ENCODE results near the gene ADAMTS10. TPM values are rescaled to one million over a fixed set of nuclear protein-coding genes. Genes with fewer than 3 reads are reported as not detected.

ADAMTS10 gene
- total RNA-seq, 1 experiment from 2014 or later = not detected

DNA sequence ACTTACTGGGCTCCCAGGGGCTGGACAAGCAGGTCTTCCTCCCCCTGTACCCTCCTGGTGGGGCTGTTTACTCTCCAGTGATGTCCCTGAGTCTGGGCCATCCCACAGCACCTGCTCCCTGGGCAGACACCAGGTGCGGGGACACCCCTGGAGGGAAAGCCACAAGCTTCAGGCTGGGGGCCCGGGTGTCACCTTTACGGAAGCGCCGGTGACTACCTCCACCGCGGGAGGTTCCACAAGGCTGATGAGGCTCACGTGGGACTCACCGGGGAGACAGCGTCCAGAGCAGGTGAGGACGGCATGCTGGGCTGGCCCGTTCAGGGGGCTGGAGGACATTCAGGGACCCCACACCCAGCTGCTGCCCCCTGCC lies 44.8 kb upstream of the ADAMTS10 start:
- DNase-seq = no peak
- Histone ChIP-seq H3K9me3 (ENCODE audit: low read length) (no peaks in the 10 kb centered on the region), H3K79me2 (ENCODE audit: low read length) (no peaks in the 10 kb centered on the region), H3K27me3 (ENCODE audit: low read length) (peaks cover 56% of the 10 kb centered on the region), H4K20me1 (ENCODE audit: low read length) (no peaks in the 10 kb centered on the region), H3K9ac (ENCODE audit: low read length) (no peak overlapping the region), H3K36me3 (ENCODE audit: low read depth, low read length) (no peaks in the 10 kb centered on the region), H3K9me2 (replicated peaks; ENCODE audit: low read length) (no peaks in the 10 kb centered on the region), H3K27ac (ENCODE audit: low read length) (no peak overlapping the region), H3K4me1 (ENCODE audit: insufficient read depth, low read length) (no peaks in the 10 kb centered on the region), H3K4me3 (ENCODE audit: low read length) (no peak overlapping the region), H2AFZ (ENCODE audit: low read length) (no peak overlapping the region), H3K4me2 (ENCODE audit: low read length) (no peak overlapping the region), H3F3A (ENCODE audit: low read length, unreplicated experiment) (no peaks in the 10 kb centered on the region)
- ChIA-PET POLR2A (ENCODE audit: unreplicated experiment) (no interaction called here), CTCF (interaction anchor here (0.5 to 0.6 kb wide), 2 partner anchors 40 to 577 kb away, joined by 8 to 12 read pairs; no protein-coding TSS in a partner anchor)
- intact Hi-C loops (cut with micrococcal nuclease) = loop anchor here (2.0 kb wide), 1 partner anchor 39 kb away; no protein-coding TSS in a partner anchor
- BruUV-seq (replicated peaks) = no TSS peak
- TF ChIP-seq, protein P1, sequence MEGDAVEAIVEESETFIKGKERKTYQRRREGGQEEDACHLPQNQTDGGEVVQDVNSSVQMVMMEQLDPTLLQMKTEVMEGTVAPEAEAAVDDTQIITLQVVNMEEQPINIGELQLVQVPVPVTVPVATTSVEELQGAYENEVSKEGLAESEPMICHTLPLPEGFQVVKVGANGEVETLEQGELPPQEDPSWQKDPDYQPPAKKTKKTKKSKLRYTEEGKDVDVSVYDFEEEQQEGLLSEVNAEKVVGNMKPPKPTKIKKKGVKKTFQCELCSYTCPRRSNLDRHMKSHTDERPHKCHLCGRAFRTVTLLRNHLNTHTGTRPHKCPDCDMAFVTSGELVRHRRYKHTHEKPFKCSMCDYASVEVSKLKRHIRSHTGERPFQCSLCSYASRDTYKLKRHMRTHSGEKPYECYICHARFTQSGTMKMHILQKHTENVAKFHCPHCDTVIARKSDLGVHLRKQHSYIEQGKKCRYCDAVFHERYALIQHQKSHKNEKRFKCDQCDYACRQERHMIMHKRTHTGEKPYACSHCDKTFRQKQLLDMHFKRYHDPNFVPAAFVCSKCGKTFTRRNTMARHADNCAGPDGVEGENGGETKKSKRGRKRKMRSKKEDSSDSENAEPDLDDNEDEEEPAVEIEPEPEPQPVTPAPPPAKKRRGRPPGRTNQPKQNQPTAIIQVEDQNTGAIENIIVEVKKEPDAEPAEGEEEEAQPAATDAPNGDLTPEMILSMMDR (conservative IDR thresholded peaks at IDR 0.05; ENCODE audit: low read depth, low read length) = no peak
- TF ChIP-seq EZH2 (IDR thresholded peaks at IDR 0.05; ENCODE audit: low read length, unreplicated experiment) (no peak), EZH2phosphoT487 (IDR thresholded peaks at IDR 0.05; ENCODE audit: borderline replicate concordance, low read length) (no peak)
- ATAC-seq = no peak; the same call in 1 of the 2 replicates

DNA sequence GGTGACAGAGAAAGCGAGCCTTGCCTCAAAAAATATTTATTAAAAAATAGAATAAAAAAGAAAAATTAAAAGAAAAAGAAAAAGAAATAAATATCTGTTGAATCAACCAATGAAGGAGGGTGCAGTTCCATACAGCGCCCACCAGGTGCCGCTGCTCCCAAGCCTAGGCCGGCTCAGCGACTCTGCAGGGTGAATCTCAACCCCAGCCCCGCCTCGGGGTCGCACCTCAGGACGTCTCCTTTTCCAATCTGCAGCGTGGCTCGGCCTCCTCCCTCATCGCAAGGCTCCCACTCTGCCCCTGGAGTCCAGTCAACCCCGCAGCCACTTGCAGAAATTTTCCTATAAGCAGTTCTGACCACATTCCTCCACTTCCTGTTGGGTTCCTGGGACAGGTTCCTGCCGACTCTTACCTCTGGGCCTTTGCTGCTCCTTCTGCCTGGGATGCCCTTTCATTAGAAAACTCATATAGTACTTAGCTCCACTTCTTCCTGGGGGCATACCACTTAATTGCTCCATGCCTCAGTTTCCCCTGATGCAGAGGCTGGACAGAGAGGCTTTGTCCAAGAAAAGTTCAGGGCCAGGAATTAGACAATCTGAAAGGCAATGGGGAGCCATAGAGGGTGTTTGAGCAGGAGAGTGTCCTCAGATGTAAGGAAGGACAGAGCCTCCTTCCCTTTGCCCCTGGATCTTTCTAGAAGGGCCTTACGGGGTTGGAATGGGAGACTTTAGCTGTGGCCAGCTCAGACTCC lies 44.2 kb upstream of the ADAMTS10 start:
- Histone ChIP-seq H3F3A (ENCODE audit: low read length, unreplicated experiment) (no peaks in the 10 kb centered on the region), H2AFZ (ENCODE audit: low read length) (peak overlapping the region; percentile 76), H4K20me1 (ENCODE audit: low read length) (no peaks in the 10 kb centered on the region), H3K36me3 (ENCODE audit: low read depth, low read length) (no peaks in the 10 kb centered on the region), H3K9me2 (replicated peaks; ENCODE audit: low read length) (no peaks in the 10 kb centered on the region), H3K9ac (ENCODE audit: low read length) (no peak overlapping the region), H3K4me3 (ENCODE audit: low read length) (peak overlapping the region; percentile 37; the same call in 1 of the 2 replicates), H3K4me1 (ENCODE audit: insufficient read depth, low read length) (no peaks in the 10 kb centered on the region), H3K4me2 (ENCODE audit: low read length) (peak overlapping the region; percentile 72), H3K9me3 (ENCODE audit: low read length) (no peaks in the 10 kb centered on the region), H3K27me3 (ENCODE audit: low read length) (peaks cover 56% of the 10 kb centered on the region), H3K27ac (ENCODE audit: low read length) (no peak overlapping the region), H3K79me2 (ENCODE audit: low read length) (no peaks in the 10 kb centered on the region)
- no TSS peak for BruUV-seq (replicated peaks)
- DNase-seq (peak; percentile 65), ATAC-seq (peak; percentile 73)
- intact Hi-C loops (cut with micrococcal nuclease) = loop anchor here (1.0 to 2.0 kb wide), 2 partner anchors 40 to 426 kb away; no protein-coding TSS in a partner anchor
- ChIA-PET CTCF (interaction anchor here (0.6 kb wide), 2 partner anchors 13 to 578 kb away, joined by 4 to 8 read pairs; no protein-coding TSS in a partner anchor), POLR2A (ENCODE audit: unreplicated experiment) (no interaction called here)
- TF ChIP-seq EZH2 (IDR thresholded peaks at IDR 0.05; ENCODE audit: low read length, unreplicated experiment) (no peak), EZH2phosphoT487 (IDR thresholded peaks at IDR 0.05; ENCODE audit: borderline replicate concordance, low read length) (no peak)
- TF ChIP-seq, protein P1 (conservative IDR thresholded peaks at IDR 0.05; ENCODE audit: low read depth, low read length) = peak; percentile 86

DNA sequence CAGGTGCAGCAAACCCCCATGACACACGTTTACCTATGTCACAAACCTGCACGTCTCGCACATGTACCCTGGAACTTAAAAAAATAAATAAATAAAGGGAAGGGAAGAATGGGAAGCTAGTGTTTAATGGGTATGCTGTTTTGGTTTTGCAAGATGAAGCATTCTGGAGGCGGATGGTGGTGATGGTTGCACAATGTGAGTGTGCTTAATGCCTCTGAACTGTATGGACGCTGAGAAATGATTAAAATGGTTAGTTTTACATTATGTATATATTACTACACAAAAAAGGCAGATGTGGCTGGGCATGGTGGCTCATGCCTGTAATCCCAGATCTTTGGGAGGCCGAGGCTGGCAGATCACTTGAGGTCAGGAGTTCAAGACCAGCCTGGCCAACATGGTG lies 37.7 kb upstream of the ADAMTS10 start:
- CTCF ChIA-PET = interaction anchor here (0.7 kb wide), 1 partner anchor 72 kb away, joined by 15 read pairs; no protein-coding TSS in a partner anchor
- H3K27me3 ChIP-seq (ENCODE audit: low read length) = peaks cover 38% of the 10 kb centered on the region
- H3K9me2 ChIP-seq (replicated peaks; ENCODE audit: low read length) = no peaks in the 10 kb centered on the region
- no peak for DNase-seq
- no peaks in the 10 kb centered on the region for H3K79me2 ChIP-seq (ENCODE audit: low read length)
- H4K20me1 ChIP-seq (ENCODE audit: low read length) = no peaks in the 10 kb centered on the region
- H3F3A ChIP-seq (ENCODE audit: low read length, unreplicated experiment) = no peaks in the 10 kb centered on the region
- TF ChIP-seq, protein P1 (conservative IDR thresholded peaks at IDR 0.05; ENCODE audit: low read depth, low read length) = no peak
- TF ChIP-seq EZH2 (IDR thresholded peaks at IDR 0.05; ENCODE audit: low read length, unreplicated experiment) = no peak
- H3K4me2 ChIP-seq (ENCODE audit: low read length) = no peak overlapping the region
- BruUV-seq (replicated peaks) = no TSS peak
- no peaks in the 10 kb centered on the region for H3K36me3 ChIP-seq (ENCODE audit: low read depth, low read length)
- no peaks in the 10 kb centered on the region for H3K9me3 ChIP-seq (ENCODE audit: low read length)
- H3K27ac ChIP-seq (ENCODE audit: low read length) = no peak overlapping the region
- no peak for ATAC-seq
- no peak overlapping the region for H3K9ac ChIP-seq (ENCODE audit: low read length)
- H3K4me1 ChIP-seq (ENCODE audit: insufficient read depth, low read length) = no peaks in the 10 kb centered on the region
- POLR2A ChIA-PET (ENCODE audit: unreplicated experiment) = no interaction called here
- no peak overlapping the region for H3K4me3 ChIP-seq (ENCODE audit: low read length)
- intact Hi-C loops (cut with micrococcal nuclease) = no loop called here
- H2AFZ ChIP-seq (ENCODE audit: low read length) = no peak overlapping the region
